ENCODE data around the gene ACVRL1.

DNA sequence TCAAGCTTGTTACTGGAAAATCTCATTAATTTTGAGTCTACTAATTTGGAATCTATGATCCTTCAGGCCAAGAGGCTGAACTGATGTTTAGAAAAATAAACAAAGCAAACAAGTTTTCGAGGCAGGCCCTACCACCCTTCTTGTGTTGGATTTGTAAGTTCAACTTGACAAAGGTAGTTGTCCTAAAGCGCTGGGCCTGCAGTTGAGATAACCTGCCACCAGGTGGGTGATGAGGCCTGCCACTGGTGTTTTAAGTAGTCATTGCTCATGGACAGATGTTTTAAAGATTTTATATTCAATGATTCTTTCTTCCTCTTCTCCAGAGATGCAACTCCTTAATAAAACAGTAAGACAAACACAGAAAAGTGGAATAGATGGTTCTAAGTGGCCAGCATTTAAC, 19.4 kb downstream of the ACVRL1 start:
- TF ChIP-seq CTCF (IDR thresholded peaks at IDR 0.05), result peak in 3 of 4 experiments; percentile 49 to 71 (median 69)
- no peak for TF ChIP-seq POLR2A (IDR thresholded peaks at IDR 0.05)
- no peak for TF ChIP-seq POLR2AphosphoS5 (IDR thresholded peaks at IDR 0.05)
